GM12878 (cell line): ENCODE measurements around the gene GEMIN7. TPM values are rescaled to one million over a fixed set of nuclear protein-coding genes. Genes with fewer than 3 reads are reported as not detected.
A peak's percentile ranks its signal among the peaks of the same experiment; 100 is the strongest.

Experiments
- ATAC-seq: fragments of 200-7000 bp; cut with Tn5 transposase; 3 replicates; pipeline ENCODE4 v1.9.1; 2020; ENCODE audit warnings: mild to moderate bottlenecking, moderate library complexity
- BruUV-seq: library from RNA; stranded (reverse); fragments of 400-500 nt; replicated peaks from 2 replicates; lab custom pipeline; 2021; lab: Mats Ljungman, UMichigan
- CTCF ChIA-PET: fragments of 300-600 bp; sonication (Branson Sonifier 250); formaldehyde crosslinking; extraction: SDS; loops from one replicate; lab custom pipeline; 2021; ENCODE audit warnings: inconsistent platforms; lab: Yijun Ruan, JAX
- POLR2A ChIA-PET: fragments of 350-600 bp; formaldehyde crosslinking; extraction: SDS; loops from one replicate; lab custom pipeline; 2021; ENCODE audit warnings: inconsistent platforms; lab: Charles Lee
- RAD21 ChIA-PET: fragments of 300-600 bp; sonication (Branson Sonifier 250); formaldehyde crosslinking; loops from one replicate; lab custom pipeline; 2023; ENCODE audit warnings: antibody characterized with exemption; ENCODE audit not compliant: unreplicated experiment; lab: Charles Lee
- SMC1A ChIA-PET: fragments of 300-600 bp; sonication (Branson Sonifier 250); formaldehyde crosslinking; loops from one replicate; lab custom pipeline; 2023; ENCODE audit not compliant: unreplicated experiment, uncharacterized antibody; lab: Charles Lee
- DNase-seq: peaks from one replicate; pipeline ENCODE4 v3.0.0-alpha.2; 2011; ENCODE audit warnings: low read depth, low spot score
- FAIRE-seq: peaks from 3 replicates; lab custom pipeline; 2011; peaks lifted over from hg19 to GRCh38; lab: Jason Lieb, UNC
- H2AFZ ChIP-seq: 2 replicates; pipeline ENCODE4 v1.6.0; 2011; ENCODE audit warnings: low read depth, low read length, control low read depth; ENCODE audit not compliant: control insufficient read depth
- H3K27ac ChIP-seq: 2 replicates; pipeline ENCODE4 v1.5.1; 2011; ENCODE audit warnings: control low read depth; ENCODE audit not compliant: control insufficient read depth, insufficient read depth
- H3K27me3 ChIP-seq, 2 experiments: replicated peaks in 1 of 2; 2 replicates each; pipeline versions ENCODE4 v1.6.0 to v1.6.1; 2011; ENCODE audit warnings: low read length in 1 of 2; ENCODE audit not compliant: control insufficient read depth in 2 of 2, insufficient read depth in 2 of 2
- H3K36me3 ChIP-seq, 2 experiments: 2 replicates each; pipeline ENCODE4 v1.5.1; 2011; ENCODE audit warnings: low read length in 1 of 2; ENCODE audit not compliant: control insufficient read depth in 2 of 2, insufficient read depth in 2 of 2
- H3K4me1 ChIP-seq: 2 replicates; pipeline ENCODE4 v1.6.1; 2011; ENCODE audit warnings: mild to moderate bottlenecking, low read length, moderate library complexity, mixed read lengths; ENCODE audit not compliant: control insufficient read depth, insufficient read depth
- H3K4me2 ChIP-seq: 2 replicates; pipeline ENCODE4 v1.6.0; 2011; ENCODE audit warnings: control low read depth; ENCODE audit not compliant: control insufficient read depth, insufficient read depth
- H3K4me3 ChIP-seq: fragments of 200-600 bp; sonication (generic); 2 replicates; pipeline ENCODE4 v1.5.1; 2016
- H3K79me2 ChIP-seq: 2 replicates; pipeline ENCODE4 v1.6.0; 2011; ENCODE audit warnings: low read length; ENCODE audit not compliant: control insufficient read depth, insufficient read depth
- H3K9ac ChIP-seq: 2 replicates; pipeline ENCODE4 v1.8.0; 2011; ENCODE audit warnings: low read length, control low read depth, mixed read lengths; ENCODE audit not compliant: control insufficient read depth, insufficient read depth
- H3K9me3 ChIP-seq: replicated peaks from 3 replicates; pipeline ENCODE4 v1.5.1; 2011; ENCODE audit warnings: mild to moderate bottlenecking, low read length; ENCODE audit not compliant: control insufficient read depth, insufficient read depth
- H4K20me1 ChIP-seq: 2 replicates; pipeline ENCODE4 v1.6.0; 2011; ENCODE audit not compliant: control insufficient read depth, insufficient read depth
- ESRRA ChIP-seq: IDR thresholded peaks from 2 replicates; pipeline ENCODE4 v1.6.1; 2012; ENCODE audit warnings: mild to moderate bottlenecking, low read length, improper control_type of control experiment
- NRF1 ChIP-seq: conservative IDR thresholded peaks from 2 replicates; pipeline ENCODE4 v1.6.1; 2011; ENCODE audit warnings: mild to moderate bottlenecking, low read depth, low read length, improper control_type of control experiment
- PAX5 ChIP-seq: IDR thresholded peaks from 2 replicates; pipeline ENCODE4 v1.6.1; 2011; ENCODE audit warnings: low read depth, low read length, borderline replicate concordance
- POLR2A ChIP-seq: IDR thresholded peaks from 2 replicates; pipeline ENCODE4 v1.6.1; 2011; ENCODE audit warnings: low read depth, mild to moderate bottlenecking, low read length
- SMARCA5 ChIP-seq: fragments of 450-650 bp; IDR thresholded peaks from 2 replicates; pipeline ENCODE4 v1.6.1; 2017; ENCODE audit warnings: mild to moderate bottlenecking
- ZSCAN29 ChIP-seq: fragments of 450-650 bp; IDR thresholded peaks from 2 replicates; pipeline ENCODE4 v1.6.1; 2017; ENCODE audit warnings: mild to moderate bottlenecking, moderate library complexity
- WGBS: methylation state at CpG from one replicate; pipeline ENCODE4 v1.1.6; 2016; ENCODE audit warnings: low lambda C conversion rate; ENCODE audit not compliant: insufficient replicate concordance, insufficient coverage; ENCODE audit errors: missing lambda C conversion rate; 5-methylcytosine and 5-hydroxymethylcytosine counted together
- in situ Hi-C: fragments of 300-500 bp; cut with MboI; formaldehyde crosslinking; loops from 9 replicates; pipeline ENCODE4 v1.14.3; 2018; ENCODE audit warnings: mixed read lengths
- intact Hi-C: fragments of 100-400 bp; cut with micrococcal nuclease; formaldehyde crosslinking; loops from one replicate; pipeline ENCODE4 v1.14.2; 2022; ENCODE audit not compliant: unreplicated experiment
- polyA plus RNA-seq, 11 experiments: library from polyadenylated mRNA; depleted of rRNA in 4 of 11; unstranded in 6 of 11; stranded (reverse) in 5 of 11; fragments of >200 nt; fragmentation: Nextera tagmentation in 4 of 11; fragmentation: Illumina TruSeq in 1 of 11; extraction: Ambion mirVana in 4 of 11; extraction: Trizol in 1 of 11; gene quantifications; 1 replicate in 1 of 11; 2 replicates in 10 of 11; pipeline versions ENCODE4 v1.2.1 to v1.2.3, GENCODE V29; 2011 to 2016; ENCODE audit warnings: inconsistent platforms in 2 of 11, missing spikeins in 2 of 11, low read depth in 1 of 11
- total RNA-seq, 4 experiments: library from RNA; depleted of rRNA in 3 of 4; stranded (reverse); fragments of >200 nt in 3 of 4; fragmentation: Illumina TruSeq in 1 of 4; extraction: Trizol in 1 of 4; gene quantifications; 2 replicates each; pipeline versions ENCODE4 v1.2.1 to v1.2.3, GENCODE V29; 2013 to 2021

The GEMIN7 gene
- total and polyA plus RNA-seq, 10 of the 15 experiments (the other 5 are each of a cell fraction or from before 2014, with no cell fraction given): 21.1 to 76.7 (median 44.9) TPM

DNA sequence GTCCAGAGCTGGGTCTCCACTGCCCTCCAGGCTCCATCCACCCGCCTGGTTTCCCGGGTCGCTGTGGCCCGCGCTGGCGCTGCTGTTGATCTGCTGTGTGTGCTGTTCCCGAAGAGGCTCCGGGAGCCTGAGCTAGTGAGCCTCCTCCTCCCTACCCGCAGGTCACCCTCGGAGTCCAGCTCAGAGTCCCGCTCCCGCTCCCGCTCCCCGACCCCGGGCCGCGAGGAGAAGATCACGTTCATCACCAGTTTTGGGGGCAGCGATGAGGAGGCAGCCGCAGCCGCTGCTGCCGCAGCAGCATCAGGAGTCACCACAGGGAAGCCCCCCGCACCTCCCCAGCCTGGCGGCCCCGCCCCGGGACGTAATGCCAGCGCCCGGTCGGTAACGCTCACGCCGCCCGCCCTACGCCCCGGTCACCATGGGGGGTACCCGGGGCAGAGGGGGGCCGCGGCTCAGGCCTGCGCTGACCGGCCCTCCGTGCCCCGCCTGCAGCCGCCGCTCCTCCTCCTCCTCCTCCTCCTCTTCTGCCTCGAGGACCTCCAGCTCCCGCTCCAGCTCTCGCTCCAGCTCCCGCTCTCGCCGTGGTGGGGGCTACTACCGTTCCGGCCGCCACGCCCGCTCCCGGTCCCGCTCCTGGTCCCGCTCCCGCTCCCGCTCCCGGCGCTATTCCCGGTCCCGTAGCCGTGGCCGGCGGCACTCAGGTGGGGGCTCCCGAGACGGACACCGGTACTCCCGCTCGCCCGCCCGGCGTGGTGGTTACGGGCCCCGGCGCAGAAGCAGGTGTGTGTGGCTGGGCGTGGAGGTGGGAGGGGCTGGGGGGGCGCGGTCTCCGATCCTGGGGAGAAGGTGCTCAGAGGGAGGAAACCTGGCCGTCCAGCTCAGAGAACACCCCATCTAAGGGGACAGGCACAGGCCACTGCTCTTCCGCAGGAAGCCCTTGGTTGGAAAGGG, 14.9 kb upstream of the GEMIN7 start:
- no peaks in the 10 kb centered on the region for H3K9me3 ChIP-seq
- H3K36me3 ChIP-seq: peaks cover 16 to 47% of the 10 kb centered on the region in 2 experiments
- ChIA-PET CTCF (interaction anchor here (0.6 to 1.4 kb wide), 2 partner anchors 75 to 796 kb away, joined by 3 read pairs; no protein-coding TSS in a partner anchor), SMC1A (no interaction called here), POLR2A (interaction anchor here (0.6 kb wide), 1 partner anchor 25 kb away, joined by 5 read pairs; no protein-coding TSS in a partner anchor), RAD21 (interaction anchor here (1.4 kb wide), 1 partner anchor 25 kb away, joined by 8 read pairs; the partner anchor contains the start of gene CLASRP)
- H2AFZ ChIP-seq: no peak overlapping the region
- no TSS peak for BruUV-seq
- H3K4me1 ChIP-seq: no peaks in the 10 kb centered on the region
- no peaks in the 10 kb centered on the region for H3K79me2 ChIP-seq
- intact Hi-C loops (no loop called here), in situ Hi-C loops (no loop called here)
- no peak overlapping the region for H3K9ac ChIP-seq
- FAIRE-seq (no peak), DNase-seq (no peak), ATAC-seq (no peak)
- H3K27me3 ChIP-seq: no peaks in the 10 kb centered on the region
- H4K20me1 ChIP-seq: no peaks in the 10 kb centered on the region
- no peak overlapping the region for H3K4me3 ChIP-seq
- TF ChIP-seq NRF1 (no peak), SMARCA5 (no peak), POLR2A (peak; percentile 48; the same call in 1 of the 2 replicates), ESRRA (no peak), ZSCAN29 (no peak)
- H3K27ac ChIP-seq: no peak overlapping the region
- no peak overlapping the region for H3K4me2 ChIP-seq
- 99% methylated on average over 67 of the region's 85 CpGs for WGBS

DNA sequence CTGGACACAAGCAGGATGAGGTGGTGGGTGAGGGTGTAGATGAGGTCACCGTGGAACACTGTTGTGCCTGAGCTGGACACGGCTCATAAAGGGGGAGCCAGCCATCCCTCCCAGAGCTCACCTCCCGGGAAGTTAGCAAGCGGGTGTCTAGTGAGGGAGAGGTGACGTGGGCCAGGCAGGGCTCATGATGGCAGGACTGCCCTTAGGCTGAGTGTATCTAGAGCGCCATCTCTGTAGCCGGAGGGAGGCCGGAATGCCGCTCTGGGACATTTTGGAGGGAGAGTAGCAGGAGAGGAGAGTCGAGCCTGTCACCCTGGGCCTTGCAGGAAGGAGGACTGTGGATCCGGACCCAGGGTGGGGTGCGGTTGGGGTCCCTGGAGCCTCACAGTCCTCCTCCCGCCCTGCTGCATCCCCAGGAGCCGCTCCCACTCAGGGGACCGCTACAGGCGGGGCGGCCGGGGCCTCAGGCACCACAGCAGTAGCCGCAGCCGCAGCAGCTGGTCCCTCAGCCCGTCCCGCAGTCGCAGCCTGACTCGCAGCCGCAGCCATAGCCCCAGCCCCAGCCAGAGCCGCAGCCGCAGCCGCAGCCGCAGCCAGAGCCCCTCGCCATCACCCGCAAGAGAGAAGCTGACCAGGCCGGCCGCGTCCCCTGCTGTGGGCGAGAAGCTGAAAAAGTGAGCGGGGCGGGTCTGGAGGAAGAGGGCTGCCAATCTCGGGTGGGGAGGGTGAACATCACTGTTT, 12.0 kb upstream of the GEMIN7 start:
- Histone ChIP-seq H3K9ac (no peak overlapping the region), H3K79me2 (no peaks in the 10 kb centered on the region), H3K27me3 (no peaks in the 10 kb centered on the region), H4K20me1 (no peaks in the 10 kb centered on the region), H3K4me3 (no peak overlapping the region), H3K9me3 (no peaks in the 10 kb centered on the region), H3K27ac (no peak overlapping the region), H3K4me2 (no peak overlapping the region), H3K36me3 (peaks cover 9 to 47% of the 10 kb centered on the region in 2 experiments), H2AFZ (no peak overlapping the region), H3K4me1 (no peaks in the 10 kb centered on the region)
- no peak for DNase-seq
- no peak for ATAC-seq
- BruUV-seq: no TSS peak
- ChIA-PET CTCF (no interaction called here), POLR2A (interaction anchor here (0.7 kb wide), 1 partner anchor 8 kb away, joined by 4 read pairs; no protein-coding TSS in a partner anchor), SMC1A (no interaction called here), RAD21 (no interaction called here)
- WGBS: 97% methylated on average over 38 of the region's 38 CpGs
- TF ChIP-seq PAX5: no peak
- TF ChIP-seq POLR2A: 0 out of 2 replicates have a peak, but pooled peaks have one; percentile 32
- intact Hi-C loops (no loop called here), in situ Hi-C loops (no loop called here)
- no peak for FAIRE-seq
